SK-N-SH treated with all-trans-retinoic acid at 6 μM for 48 hours (cell line): ENCODE results near the gene TMEM240.

Source experiments
- ATAC-seq: fragments of 200-7000 bp; cut with Tn5 transposase; 3 replicates; pipeline ENCODE4 v1.9.1; 2020; ENCODE audit warnings: mild to moderate bottlenecking, moderate library complexity
- BACH2 ChIP-seq: fragments of 250-450 bp; sonication (Bioruptor Pico); IDR thresholded peaks from 2 replicates; pipeline ENCODE4 v1.9.0; 2021; ENCODE audit warnings: mild to moderate bottlenecking, borderline replicate concordance
- CSDC2 ChIP-seq: fragments of 250-450 bp; sonication (Bioruptor Pico); IDR thresholded peaks from 2 replicates; pipeline ENCODE4 v1.5.0; 2020; ENCODE audit warnings: mild to moderate bottlenecking, moderate library complexity
- CSRNP3 ChIP-seq: fragments of 250-450 bp; sonication (Bioruptor Pico); IDR thresholded peaks from 2 replicates; pipeline ENCODE4 v1.5.1; 2021; ENCODE audit warnings: mild to moderate bottlenecking, moderate library complexity
- ESRRG ChIP-seq: fragments of 250-450 bp; sonication (Bioruptor Pico); IDR thresholded peaks from 2 replicates; pipeline ENCODE4 v1.6.1; 2021; ENCODE audit warnings: mild to moderate bottlenecking
- GLIS3 ChIP-seq: fragments of 250-450 bp; sonication (Bioruptor Pico); IDR thresholded peaks from 2 replicates; pipeline ENCODE4 v1.5.0; 2020; ENCODE audit warnings: mild to moderate bottlenecking, moderate library complexity
- ISL1 ChIP-seq: fragments of 250-450 bp; sonication (Bioruptor Pico); IDR thresholded peaks from 2 replicates; pipeline ENCODE4 v2.1.2; 2022; ENCODE audit warnings: mild to moderate bottlenecking, moderate library complexity
- OSR1 ChIP-seq: fragments of 250-450 bp; sonication (Bioruptor Pico); IDR thresholded peaks from 2 replicates; pipeline ENCODE4 v1.8.0; 2022; ENCODE audit warnings: moderate library complexity, mild to moderate bottlenecking, inconsistent platforms
- POU6F1 ChIP-seq: fragments of 250-450 bp; sonication (Bioruptor Pico); IDR thresholded peaks from 2 replicates; pipeline ENCODE4 v1.8.0; 2021; ENCODE audit warnings: low read depth, mild to moderate bottlenecking, moderate library complexity, borderline replicate concordance
- PPARA ChIP-seq: fragments of 250-450 bp; sonication (Bioruptor Pico); IDR thresholded peaks from 2 replicates; pipeline ENCODE4 v1.5.0; 2020; ENCODE audit warnings: mild to moderate bottlenecking, borderline replicate concordance
- RARB ChIP-seq: fragments of 250-450 bp; sonication (Bioruptor Pico); IDR thresholded peaks from 2 replicates; pipeline ENCODE4 v1.8.0; 2021; ENCODE audit warnings: mild to moderate bottlenecking, moderate library complexity
- SNAI2 ChIP-seq: fragments of 250-450 bp; sonication (Bioruptor Pico); IDR thresholded peaks from 2 replicates; pipeline ENCODE4 v1.5.0; 2020; ENCODE audit warnings: mild to moderate bottlenecking, moderate library complexity
- TCF4 ChIP-seq: fragments of 250-450 bp; sonication (Bioruptor Pico); IDR thresholded peaks from 2 replicates; pipeline ENCODE4 v1.8.0; 2021; ENCODE audit warnings: mild to moderate bottlenecking, moderate library complexity, borderline replicate concordance
- TSHZ2 ChIP-seq: fragments of 250-450 bp; sonication (Bioruptor Pico); IDR thresholded peaks from 2 replicates; pipeline ENCODE4 v1.5.0; 2020; ENCODE audit warnings: mild to moderate bottlenecking, moderate library complexity
- ZC3H10 ChIP-seq: fragments of 250-450 bp; sonication (Bioruptor Pico); IDR thresholded peaks from 2 replicates; pipeline ENCODE4 v1.5.1; 2021; ENCODE audit warnings: mild to moderate bottlenecking, moderate library complexity
- ZFP30 ChIP-seq: fragments of 450-650 bp; formaldehyde crosslinking; IDR thresholded peaks from 2 replicates; pipeline ENCODE4 v1.5.0; 2022; ENCODE audit warnings: mild to moderate bottlenecking, moderate library complexity
- ZNF565 ChIP-seq: fragments of 450-650 bp; formaldehyde crosslinking; conservative IDR thresholded peaks from 2 replicates; pipeline ENCODE4 v1.5.0; 2020; ENCODE audit warnings: low read depth, mild to moderate bottlenecking, moderate library complexity
- ZNF8 ChIP-seq: fragments of 450-650 bp; formaldehyde crosslinking; IDR thresholded peaks from 2 replicates; pipeline ENCODE4 v1.5.0; 2020; ENCODE audit warnings: mild to moderate bottlenecking, moderate library complexity
- TF ChIP-seq, protein P1 (sequence below): fragments of 250-450 bp; sonication (Bioruptor Pico); IDR thresholded peaks from 2 replicates; pipeline ENCODE4 v1.8.0; 2020; ENCODE audit warnings: mild to moderate bottlenecking, moderate library complexity, borderline replicate concordance
- TF ChIP-seq, protein P2 (sequence below): fragments of 250-450 bp; sonication (Bioruptor Pico); IDR thresholded peaks from 2 replicates; pipeline ENCODE4 v1.5.1; 2020; ENCODE audit warnings: low read depth, mild to moderate bottlenecking, moderate library complexity

The TMEM240 gene

DNA sequence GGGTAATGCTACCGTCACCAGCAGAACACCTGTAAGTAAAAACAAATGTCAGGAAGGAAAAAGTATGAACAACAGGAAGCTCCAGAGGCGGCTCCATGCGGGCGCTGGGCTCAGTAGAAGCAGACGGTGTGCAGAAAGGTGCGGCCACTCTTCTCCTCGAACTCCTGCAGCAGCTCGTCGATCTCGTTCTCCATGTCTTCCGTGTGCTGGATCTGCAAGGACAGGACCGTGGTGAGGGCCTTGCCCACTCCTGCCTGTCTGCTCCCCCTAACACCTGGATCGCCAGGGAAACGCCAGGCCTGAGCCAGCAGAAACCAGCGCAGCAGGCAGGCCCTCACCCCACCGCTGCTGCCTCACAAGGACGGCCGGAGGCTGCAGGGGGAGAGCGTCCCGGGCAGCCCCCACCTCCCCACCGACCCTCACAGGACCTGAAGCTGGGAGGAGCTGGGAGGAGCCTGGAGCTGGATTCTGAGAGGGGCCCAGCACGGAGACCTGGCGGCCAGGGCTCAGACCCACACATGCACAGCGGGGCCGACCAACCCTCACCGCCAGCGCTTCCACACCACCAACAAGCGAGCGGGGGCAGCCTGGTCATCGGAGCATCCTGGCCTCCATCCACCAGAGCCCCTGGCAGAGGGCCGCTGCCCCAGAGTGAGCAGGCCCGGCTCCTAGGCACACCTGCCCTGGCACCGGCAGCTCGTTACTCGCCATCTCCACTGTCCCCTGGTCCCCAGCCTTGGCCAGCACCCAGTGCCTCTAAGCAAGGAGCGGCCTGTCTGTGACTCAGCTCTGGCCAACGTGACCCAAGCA is 1.7 kb upstream of the TMEM240 start (continued):
- TF ChIP-seq, protein P1, sequence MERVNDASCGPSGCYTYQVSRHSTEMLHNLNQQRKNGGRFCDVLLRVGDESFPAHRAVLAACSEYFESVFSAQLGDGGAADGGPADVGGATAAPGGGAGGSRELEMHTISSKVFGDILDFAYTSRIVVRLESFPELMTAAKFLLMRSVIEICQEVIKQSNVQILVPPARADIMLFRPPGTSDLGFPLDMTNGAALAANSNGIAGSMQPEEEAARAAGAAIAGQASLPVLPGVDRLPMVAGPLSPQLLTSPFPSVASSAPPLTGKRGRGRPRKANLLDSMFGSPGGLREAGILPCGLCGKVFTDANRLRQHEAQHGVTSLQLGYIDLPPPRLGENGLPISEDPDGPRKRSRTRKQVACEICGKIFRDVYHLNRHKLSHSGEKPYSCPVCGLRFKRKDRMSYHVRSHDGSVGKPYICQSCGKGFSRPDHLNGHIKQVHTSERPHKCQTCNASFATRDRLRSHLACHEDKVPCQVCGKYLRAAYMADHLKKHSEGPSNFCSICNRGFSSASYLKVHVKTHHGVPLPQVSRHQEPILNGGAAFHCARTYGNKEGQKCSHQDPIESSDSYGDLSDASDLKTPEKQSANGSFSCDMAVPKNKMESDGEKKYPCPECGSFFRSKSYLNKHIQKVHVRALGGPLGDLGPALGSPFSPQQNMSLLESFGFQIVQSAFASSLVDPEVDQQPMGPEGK (CRISPR knock-in tag), result no peak
- no peak for TF ChIP-seq ZNF565 (CRISPR knock-in tag)

GRCh38 chr1:1540818-1541628 is 599 bp upstream of the TMEM240 start:
- ATAC-seq, result no peak; the same call in 2 of the 3 replicates
- no peak for TF ChIP-seq TCF4 (CRISPR knock-in tag)
- no peak for TF ChIP-seq ZNF8 (CRISPR knock-in tag)
- no peak for TF ChIP-seq ESRRG
- TF ChIP-seq, protein P1 (CRISPR knock-in tag), result no peak
- TF ChIP-seq ZC3H10 (CRISPR knock-in tag), result no peak
- TF ChIP-seq CSDC2, result no peak
- TF ChIP-seq BACH2, result no peak
- TF ChIP-seq ISL1 (CRISPR knock-in tag), result no peak
- TF ChIP-seq, protein P2, sequence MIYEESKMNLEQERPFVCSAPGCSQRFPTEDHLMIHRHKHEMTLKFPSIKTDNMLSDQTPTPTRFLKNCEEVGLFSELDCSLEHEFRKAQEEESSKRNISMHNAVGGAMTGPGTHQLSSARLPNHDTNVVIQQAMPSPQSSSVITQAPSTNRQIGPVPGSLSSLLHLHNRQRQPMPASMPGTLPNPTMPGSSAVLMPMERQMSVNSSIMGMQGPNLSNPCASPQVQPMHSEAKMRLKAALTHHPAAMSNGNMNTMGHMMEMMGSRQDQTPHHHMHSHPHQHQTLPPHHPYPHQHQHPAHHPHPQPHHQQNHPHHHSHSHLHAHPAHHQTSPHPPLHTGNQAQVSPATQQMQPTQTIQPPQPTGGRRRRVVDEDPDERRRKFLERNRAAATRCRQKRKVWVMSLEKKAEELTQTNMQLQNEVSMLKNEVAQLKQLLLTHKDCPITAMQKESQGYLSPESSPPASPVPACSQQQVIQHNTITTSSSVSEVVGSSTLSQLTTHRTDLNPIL (CRISPR knock-in tag), result no peak
- TF ChIP-seq CSRNP3, result no peak
- no peak for TF ChIP-seq PPARA (CRISPR knock-in tag)
- TF ChIP-seq SNAI2 (CRISPR knock-in tag), result no peak
- no peak for TF ChIP-seq OSR1
- TF ChIP-seq TSHZ2 (CRISPR knock-in tag), result no peak
- TF ChIP-seq ZFP30 (CRISPR knock-in tag), result no peak
- TF ChIP-seq RARB (CRISPR knock-in tag), result no peak
- TF ChIP-seq GLIS3 (CRISPR knock-in tag), result no peak
- TF ChIP-seq POU6F1, result no peak
- TF ChIP-seq ZNF565 (CRISPR knock-in tag), result no peak
- TF ChIP-seq, all 23 proteins: peak for 0
